GM12873 (cell line): Measurements from ENCODE around the gene ANKS1B.

ENCODE experiments used
- TF ChIP-seq, protein P1 (sequence below): IDR thresholded peaks from 2 replicates; pipeline ENCODE4 v1.5.1; 2012; ENCODE audit warnings: low read depth, mild to moderate bottlenecking, moderate library complexity, low read length, control low read depth; ENCODE audit not compliant: insufficient read depth; ENCODE audit errors: missing control alignments

Gene ANKS1B

DNA sequence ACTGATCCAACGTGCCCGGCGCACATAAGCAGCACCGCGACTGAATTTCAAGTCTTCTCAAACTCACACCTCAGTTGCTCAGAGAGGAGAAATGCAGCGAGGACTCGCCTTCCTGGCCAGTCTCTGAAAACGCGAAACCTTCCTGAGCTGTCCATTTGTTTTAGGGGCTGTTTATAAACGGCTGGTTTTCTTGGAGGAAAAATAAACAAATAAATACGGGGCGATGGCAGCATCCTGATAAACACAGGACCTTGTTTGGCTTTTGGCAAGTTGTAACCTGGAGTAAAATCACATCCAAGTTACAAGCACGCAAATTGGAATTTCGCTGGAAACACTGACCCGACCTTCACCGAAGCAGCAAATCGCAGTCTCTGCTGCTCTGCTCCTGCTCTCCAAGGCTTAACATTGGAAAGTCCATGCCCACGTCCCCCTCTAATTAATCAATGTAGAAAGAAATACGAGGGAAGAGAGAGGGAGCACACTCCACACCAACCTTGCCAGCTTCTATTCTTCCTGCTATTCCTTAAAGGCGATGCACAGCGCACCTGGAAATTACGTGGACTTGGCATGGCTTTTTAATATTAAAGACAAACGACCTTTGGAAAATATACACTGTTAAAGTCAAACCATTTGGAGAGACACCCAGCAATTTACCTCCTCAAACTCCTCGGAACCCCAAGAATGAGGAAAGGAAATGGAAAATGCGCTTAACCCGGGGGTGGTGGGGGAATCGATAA is 1090.9 kb downstream of the ANKS1B start:
- TF ChIP-seq, protein P1, sequence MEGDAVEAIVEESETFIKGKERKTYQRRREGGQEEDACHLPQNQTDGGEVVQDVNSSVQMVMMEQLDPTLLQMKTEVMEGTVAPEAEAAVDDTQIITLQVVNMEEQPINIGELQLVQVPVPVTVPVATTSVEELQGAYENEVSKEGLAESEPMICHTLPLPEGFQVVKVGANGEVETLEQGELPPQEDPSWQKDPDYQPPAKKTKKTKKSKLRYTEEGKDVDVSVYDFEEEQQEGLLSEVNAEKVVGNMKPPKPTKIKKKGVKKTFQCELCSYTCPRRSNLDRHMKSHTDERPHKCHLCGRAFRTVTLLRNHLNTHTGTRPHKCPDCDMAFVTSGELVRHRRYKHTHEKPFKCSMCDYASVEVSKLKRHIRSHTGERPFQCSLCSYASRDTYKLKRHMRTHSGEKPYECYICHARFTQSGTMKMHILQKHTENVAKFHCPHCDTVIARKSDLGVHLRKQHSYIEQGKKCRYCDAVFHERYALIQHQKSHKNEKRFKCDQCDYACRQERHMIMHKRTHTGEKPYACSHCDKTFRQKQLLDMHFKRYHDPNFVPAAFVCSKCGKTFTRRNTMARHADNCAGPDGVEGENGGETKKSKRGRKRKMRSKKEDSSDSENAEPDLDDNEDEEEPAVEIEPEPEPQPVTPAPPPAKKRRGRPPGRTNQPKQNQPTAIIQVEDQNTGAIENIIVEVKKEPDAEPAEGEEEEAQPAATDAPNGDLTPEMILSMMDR, result no peak

DNA sequence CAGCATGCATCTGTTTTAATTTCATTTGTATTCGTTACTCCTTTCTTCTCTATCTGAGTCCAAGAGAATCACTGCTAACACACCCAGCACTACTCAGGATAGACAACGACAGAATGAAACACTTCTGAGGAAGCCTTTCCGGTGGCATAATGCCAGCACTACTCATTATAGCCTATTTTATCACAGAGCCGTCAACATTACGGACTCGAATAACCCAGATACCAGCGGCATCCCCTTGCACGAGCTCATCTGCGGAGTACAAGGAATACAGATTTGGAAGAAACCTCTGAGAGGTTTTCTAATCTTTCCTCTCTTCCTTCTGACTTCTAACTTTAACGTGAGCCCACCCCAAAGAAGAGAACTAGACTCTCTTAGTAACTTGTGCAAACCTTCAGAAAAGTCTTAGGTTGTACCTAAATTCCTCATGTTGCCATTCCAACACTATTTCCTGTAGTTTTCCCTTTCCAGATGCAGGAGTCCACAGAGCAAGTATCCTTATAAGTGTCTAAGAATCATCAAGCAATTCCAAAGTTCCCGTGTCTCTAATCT is 1091.5 kb downstream of the ANKS1B start:
- TF ChIP-seq, protein P1, result no peak

DNA sequence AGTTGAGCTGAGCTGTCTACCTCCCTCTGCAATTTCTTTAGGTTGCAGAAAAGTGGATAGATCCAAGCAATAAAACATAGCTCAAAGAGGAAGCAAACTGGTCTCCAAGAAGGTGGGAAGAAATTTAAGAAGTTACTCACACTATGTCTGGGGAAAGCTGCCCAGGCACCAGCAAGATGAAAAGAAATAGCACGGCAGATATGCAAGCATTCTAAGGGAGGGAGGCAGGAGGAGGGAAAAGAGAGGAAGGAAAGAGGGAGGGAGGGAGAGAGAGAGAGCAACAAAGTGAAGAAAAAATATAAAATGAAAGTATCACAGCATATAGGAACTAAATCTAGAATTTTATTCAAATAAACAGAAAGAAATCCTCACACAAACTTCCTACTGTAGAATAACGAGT is 1099.0 kb downstream of the ANKS1B start:
- TF ChIP-seq, protein P1, result no peak

DNA sequence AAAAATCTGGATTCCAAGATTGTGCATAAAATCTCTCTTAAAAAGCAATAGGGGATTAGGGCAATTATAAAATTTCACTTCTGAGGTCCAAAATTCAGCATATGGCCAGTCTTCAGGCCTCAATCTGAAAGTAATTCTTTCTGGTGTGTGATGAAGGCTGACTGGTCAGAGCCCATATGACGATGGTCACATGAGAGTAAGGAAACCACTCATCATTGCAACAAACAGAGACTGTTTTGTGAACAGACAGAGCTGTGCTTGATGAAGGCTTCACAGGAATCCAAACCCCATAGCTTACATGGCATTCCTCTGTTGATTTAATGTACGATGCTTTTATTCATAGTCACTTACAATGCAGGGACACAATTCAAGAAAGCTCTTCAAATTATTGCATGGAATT is 1101.5 kb downstream of the ANKS1B start:
- TF ChIP-seq, protein P1, result no peak

DNA sequence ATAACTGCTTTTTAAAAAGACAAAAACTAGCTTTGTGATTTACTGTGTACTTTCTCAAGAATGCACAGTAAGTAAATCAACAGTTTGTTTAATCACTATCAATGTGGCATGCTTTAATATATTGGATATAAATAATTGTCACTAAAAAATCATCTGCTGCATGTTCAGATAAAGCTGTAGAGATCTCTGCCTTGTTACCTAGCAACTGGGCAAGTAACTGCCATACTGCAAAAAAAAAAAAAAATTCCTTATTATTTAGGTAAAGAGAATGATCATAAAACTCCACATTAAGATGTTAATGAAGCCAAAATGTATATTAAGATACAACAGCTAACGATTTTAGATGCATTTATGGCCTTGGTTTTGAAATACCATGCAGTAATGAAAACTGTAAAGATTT is 1102.2 kb downstream of the ANKS1B start:
- TF ChIP-seq, protein P1, result no peak

DNA sequence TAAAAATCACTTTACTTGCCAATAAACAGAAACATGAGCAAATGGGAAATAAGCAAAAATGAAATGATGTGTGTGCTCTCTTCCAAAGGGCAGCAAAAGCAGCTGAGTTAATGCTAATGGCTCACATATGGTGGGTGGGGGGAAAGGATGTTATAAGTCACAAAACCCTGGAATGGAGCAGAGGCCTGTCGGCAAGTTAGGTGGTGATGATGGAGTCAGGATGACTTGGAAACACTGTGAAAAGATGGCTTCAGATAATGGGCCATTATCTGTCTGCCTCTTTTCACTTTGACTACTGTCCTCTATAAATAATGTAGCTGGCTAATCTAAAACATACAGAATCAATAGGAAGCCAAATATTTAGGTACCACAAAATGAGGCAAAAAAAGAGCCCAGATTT is 1111.0 kb downstream of the ANKS1B start:
- TF ChIP-seq, protein P1, result no peak

DNA sequence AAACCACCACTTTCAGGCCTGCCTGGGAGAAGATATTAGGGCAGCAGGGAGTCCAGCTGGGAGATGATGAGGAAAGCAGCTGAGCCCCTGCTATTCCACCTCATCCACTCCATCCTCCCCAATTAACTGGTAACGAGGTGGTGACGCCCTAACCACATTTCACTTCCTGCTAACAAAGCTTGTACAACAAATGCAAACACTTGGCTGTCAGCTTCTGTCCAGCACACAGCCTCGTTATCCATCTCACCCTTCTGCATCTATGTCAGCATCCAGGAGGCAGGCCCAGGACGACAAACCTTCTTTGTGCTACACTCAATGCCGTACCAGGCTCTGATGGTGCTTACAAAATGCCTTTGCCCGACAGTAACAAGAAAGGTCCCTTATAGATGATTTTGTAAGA is 1114.2 kb downstream of the ANKS1B start:
- TF ChIP-seq, protein P1, result no peak
